Activated CD4-positive, alpha-beta memory T cell treated with anti-CD3 and anti-CD28 coated beads, Interleukin-2, amount 10 ng/mL, durations not matched to agents 7 days and 5 days (primary cell): ENCODE results near the gene CCDC9B. TPM values are rescaled to one million over a fixed set of nuclear protein-coding genes. Genes with fewer than 3 reads are reported as not detected.

Experiments used
- CTCF ChIA-PET: fragments of 350-600 bp; sonication (Branson Sonifier 250); formaldehyde crosslinking; loops from one replicate; lab custom pipeline; 2021; ENCODE audit warnings: antibody characterized with exemption, inconsistent platforms; lab: Charles Lee
- POLR2A ChIA-PET: fragments of 350-600 bp; sonication (Branson Sonifier 250); formaldehyde crosslinking; loops from one replicate; lab custom pipeline; 2021; ENCODE audit warnings: antibody characterized with exemption; lab: Charles Lee
- DNase-seq: peaks from one replicate; pipeline ENCODE4 v3.0.0-alpha.2; 2020
- H3K27ac Mint-ChIP-seq: one replicate; pipeline ENCODE4 v1.8.0; 2021; ENCODE audit warnings: mild to moderate bottlenecking, mixed read lengths
- H3K27me3 Mint-ChIP-seq: one replicate; pipeline ENCODE4 v1.8.0; 2021; ENCODE audit warnings: mixed read lengths
- H3K36me3 Mint-ChIP-seq: one replicate; pipeline ENCODE4 v1.8.0; 2021; ENCODE audit warnings: low read depth, mixed read lengths
- H3K4me1 Mint-ChIP-seq: one replicate; pipeline ENCODE4 v1.8.0; 2021; ENCODE audit warnings: mixed read lengths
- H3K4me3 Mint-ChIP-seq: one replicate; pipeline ENCODE4 v1.8.0; 2021; ENCODE audit warnings: mild to moderate bottlenecking, mixed read lengths
- H3K9me3 Mint-ChIP-seq: one replicate; pipeline ENCODE4 v1.8.0; 2021; ENCODE audit warnings: mixed read lengths
- total RNA-seq, 2 experiments: library from RNA; stranded (reverse); gene quantifications; one replicate each; pipeline ENCODE4 v1.2.3, GENCODE V29; 2021

Gene CCDC9B
- total RNA-seq: 1 to 10 TPM; 2.0 to 2.6 TPM

- Mint-ChIP-seq H3K27me3 (no peaks in the 10 kb centered on the region), H3K36me3 (no peaks in the 10 kb centered on the region), H3K4me3 (no peak within 1 kb of the TSS), H3K9me3 (no peaks in the 10 kb centered on the region), H3K27ac (no peak within 1 kb of the TSS), H3K4me1 (peaks cover 11% of the 10 kb centered on the region)
- ChIA-PET CTCF (interaction anchor here (1.0 to 9.9 kb wide), 7 partner anchors 14 to 82 kb away, joined by 3 to 157 read pairs (median 100); partner anchors contain the start of genes INAFM2 and PLCB2), POLR2A (interaction anchor here (1.0 to 1.5 kb wide), 3 partner anchors 12 to 18 kb away, joined by 3 to 5 read pairs (median 3); no protein-coding TSS in a partner anchor)
- no peak for DNase-seq
Observed at GRCh38 chr15:40340740-40341400, at the start of gene CCDC9B. TSS of gene CCDC9B (minus strand) at chr15:40340939. CDS start at chr15:40340819, 120 bp downstream.

DNA sequence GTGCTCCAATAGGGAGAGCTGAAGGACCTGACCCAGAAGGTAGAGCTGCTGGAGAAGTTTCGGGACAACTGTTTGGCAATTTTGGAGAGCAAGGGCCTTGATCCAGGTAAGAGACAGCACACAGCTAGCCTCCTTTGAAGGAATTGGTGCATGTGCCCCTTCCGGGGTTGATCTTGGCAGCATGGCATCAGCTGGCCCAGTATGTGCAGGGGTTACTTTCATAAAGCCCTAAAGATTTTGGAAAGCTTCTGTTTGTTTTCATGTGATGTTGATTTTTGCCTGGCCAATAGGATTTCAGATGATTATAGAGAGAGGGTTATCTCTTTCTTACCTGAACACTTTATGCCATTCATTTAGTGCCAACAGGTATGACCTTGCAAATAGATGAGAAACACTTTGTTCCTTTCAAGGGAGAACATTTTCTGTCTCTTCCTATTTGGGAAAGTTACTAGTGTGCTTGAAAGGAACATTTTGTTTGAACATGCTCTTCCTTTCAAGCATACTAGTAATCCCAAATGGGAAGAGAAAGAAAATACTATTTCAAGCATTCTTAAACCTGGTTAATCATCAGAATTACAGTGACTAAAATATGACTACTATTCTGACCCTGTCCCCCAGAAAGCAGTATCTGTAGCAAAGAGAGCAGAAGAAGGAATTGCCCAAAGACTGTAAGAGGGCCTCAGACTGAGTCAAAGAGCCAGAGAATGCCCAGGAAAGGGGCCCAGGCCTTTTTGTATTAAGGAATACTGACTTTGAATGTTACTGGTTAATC, 49.3 kb upstream of the CCDC9B start:
- H3K27me3 Mint-ChIP-seq: no peaks in the 10 kb centered on the region

DNA sequence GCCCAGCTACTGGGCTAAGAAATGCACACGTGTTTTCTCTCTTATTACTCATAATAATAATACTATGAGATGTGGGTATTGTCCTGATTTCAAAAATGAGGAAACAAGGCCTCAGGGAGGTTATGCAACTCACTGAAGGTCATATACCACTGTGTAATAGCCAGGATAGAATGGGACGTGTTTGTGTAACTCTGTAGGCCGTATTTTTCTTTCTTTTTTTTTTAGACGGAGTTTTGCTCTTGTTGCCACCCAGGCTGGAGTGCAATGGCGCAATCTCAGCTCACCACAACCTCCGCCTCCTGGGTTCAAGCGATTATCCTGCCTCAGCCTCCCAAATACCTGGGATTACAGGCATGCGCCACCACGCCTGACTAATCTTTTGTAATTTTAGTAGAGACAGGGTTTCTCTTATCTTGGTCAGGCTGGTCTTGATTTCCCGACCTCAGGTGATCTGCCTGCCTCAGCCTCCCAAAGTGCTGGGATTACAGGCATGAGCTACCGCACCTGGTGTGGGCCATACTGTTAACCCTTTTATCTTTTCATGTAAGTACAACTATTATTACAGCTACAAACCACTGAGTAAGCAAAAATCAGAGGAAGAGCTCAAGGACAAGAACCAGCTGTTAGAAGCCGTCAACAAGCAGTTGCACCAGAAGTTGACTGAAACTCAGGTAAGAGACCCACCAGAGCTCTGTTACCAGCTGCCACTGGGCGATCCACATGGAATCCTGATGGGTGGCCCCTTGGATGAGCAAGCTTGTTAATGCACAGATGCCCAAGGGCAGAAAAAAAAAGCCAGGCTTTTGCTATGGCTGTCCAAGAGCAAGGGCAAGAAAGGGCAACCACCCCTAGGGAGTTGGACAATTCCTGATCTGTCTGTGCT, 48.4 kb upstream of the CCDC9B start:
- H3K36me3 Mint-ChIP-seq: peaks cover 84% of the 10 kb centered on the region
- H3K27ac Mint-ChIP-seq: no peak overlapping the region
- H3K27me3 Mint-ChIP-seq: no peaks in the 10 kb centered on the region
- H3K4me3 Mint-ChIP-seq: no peak overlapping the region
- ChIA-PET CTCF (interaction anchor here (0.7 kb wide), 1 partner anchor 33 kb away, joined by 3 read pairs; no protein-coding TSS in a partner anchor), POLR2A (interaction anchor here (1.0 to 1.2 kb wide), 2 partner anchors 9 to 81 kb away, joined by 3 to 5 read pairs; no protein-coding TSS in a partner anchor)
- no peak for DNase-seq
- H3K4me1 Mint-ChIP-seq: peaks cover 15% of the 10 kb centered on the region
- no peaks in the 10 kb centered on the region for H3K9me3 Mint-ChIP-seq

More for the DNA sequence above, 49.3 kb upstream of the CCDC9B start:
- no peak overlapping the region for H3K4me3 Mint-ChIP-seq
- no peak for DNase-seq
- H3K9me3 Mint-ChIP-seq: no peaks in the 10 kb centered on the region
- peaks cover 77% of the 10 kb centered on the region for H3K36me3 Mint-ChIP-seq
- POLR2A ChIA-PET: interaction anchor here (1.0 to 1.5 kb wide), 3 partner anchors 8 to 82 kb away, joined by 3 to 6 read pairs (median 5); no protein-coding TSS in a partner anchor
- H3K4me1 Mint-ChIP-seq: peaks cover 8% of the 10 kb centered on the region
- no peak overlapping the region for H3K27ac Mint-ChIP-seq
- CTCF ChIA-PET: interaction anchor here (0.7 kb wide), 1 partner anchor 32 kb away, joined by 3 read pairs; no protein-coding TSS in a partner anchor

DNA sequence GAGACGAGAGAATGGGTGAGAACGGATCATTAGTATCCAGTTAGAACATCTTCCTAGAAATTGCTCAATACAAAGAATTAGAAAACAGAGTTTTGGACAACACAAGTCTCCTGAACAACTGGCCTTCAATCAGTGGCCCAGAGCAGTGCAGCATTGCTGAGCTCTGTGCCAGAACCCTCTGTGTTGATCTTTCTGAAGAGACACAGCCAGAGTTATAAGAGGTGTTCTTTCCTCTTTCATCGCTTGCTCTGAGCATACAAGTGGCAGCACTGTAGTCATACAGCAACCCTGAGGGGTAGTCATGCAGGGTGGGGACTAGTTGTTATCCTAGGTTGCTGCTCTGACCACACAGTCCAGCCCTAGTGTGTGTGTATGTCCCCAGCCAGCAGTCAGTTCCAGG, 45.7 kb upstream of the CCDC9B start:
- peaks cover 69% of the 10 kb centered on the region for H3K36me3 Mint-ChIP-seq
- peaks cover 29% of the 10 kb centered on the region for H3K4me1 Mint-ChIP-seq
- H3K27me3 Mint-ChIP-seq: no peaks in the 10 kb centered on the region
- no peak for DNase-seq
- no peak overlapping the region for H3K27ac Mint-ChIP-seq
- ChIA-PET POLR2A (interaction anchor here (1.1 to 6.5 kb wide), 3 partner anchors 12 to 183 kb away, joined by 3 to 41 read pairs (median 4); partner anchors contain the start of gene RPUSD2), CTCF (interaction anchor here (1.1 to 1.3 kb wide), 2 partner anchors 36 to 49 kb away, joined by 3 read pairs; no protein-coding TSS in a partner anchor)
- H3K4me3 Mint-ChIP-seq: no peak overlapping the region
- H3K9me3 Mint-ChIP-seq: no peaks in the 10 kb centered on the region

DNA sequence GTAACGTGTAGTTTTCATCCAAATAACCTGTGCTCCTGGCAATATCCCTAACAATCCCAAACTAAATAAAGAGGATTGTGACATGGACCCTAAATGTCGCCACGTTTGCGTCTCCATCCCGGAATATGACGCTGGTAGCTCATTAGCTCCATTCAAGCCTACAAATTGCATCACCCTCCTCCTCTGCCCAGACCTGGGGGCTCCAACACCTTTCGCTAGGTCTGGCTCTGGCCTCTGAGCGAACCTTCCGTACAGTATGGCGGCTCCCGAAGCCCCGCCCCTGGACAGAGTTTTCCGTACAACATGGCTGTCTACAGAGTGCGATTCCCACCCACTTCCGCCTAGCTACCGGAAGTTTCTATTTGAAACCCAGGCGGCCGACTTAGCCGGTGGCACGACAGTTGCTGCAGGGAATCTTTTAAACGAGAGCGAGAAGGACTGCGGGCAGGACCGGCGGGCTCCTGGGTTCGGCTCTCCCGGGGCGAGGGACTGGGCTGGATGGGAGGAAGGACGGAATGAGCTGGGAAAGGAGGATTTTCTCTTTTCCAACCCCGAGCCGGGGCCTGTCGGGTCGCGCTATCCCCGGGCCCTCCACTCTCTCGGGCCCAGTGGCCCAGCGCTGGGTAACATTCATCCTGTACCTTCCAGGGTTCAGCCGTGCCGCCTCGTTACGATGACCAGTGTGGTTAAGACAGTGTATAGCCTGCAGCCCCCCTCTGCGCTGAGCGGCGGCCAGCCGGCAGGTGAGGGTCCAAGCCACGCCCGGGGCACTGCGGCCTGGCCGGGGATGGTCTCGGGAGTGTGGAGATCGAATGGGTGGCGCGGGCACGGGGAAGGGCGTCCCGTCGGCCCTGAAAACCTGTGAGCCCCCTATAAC, 42.1 kb upstream of the CCDC9B start, which contains the start of gene KNSTRN:
KNSTRN (plus strand) TSS at position 142 of the 877 bp plus-strand sequence; CDS start at position 257, 115 bp downstream.
- DNase-seq: peak; percentile 94
- Mint-ChIP-seq H3K4me1 (peaks cover 32% of the 10 kb centered on the region), H3K4me3 (peak within 1 kb of the TSS; percentile 98), H3K9me3 (no peaks in the 10 kb centered on the region), H3K36me3 (peaks cover 39% of the 10 kb centered on the region), H3K27me3 (peaks cover 5% of the 10 kb centered on the region), H3K27ac (peak within 1 kb of the TSS; percentile 82)
- POLR2A ChIA-PET: interaction anchor here (0.6 to 6.5 kb wide), 16 partner anchors 9 to 68 kb away, joined by 3 to 41 read pairs (median 4); partner anchors contain the start of gene IVD
- CTCF ChIA-PET: interaction anchor here (0.8 to 3.5 kb wide), 6 partner anchors 14 to 45 kb away, joined by 3 to 19 read pairs (median 4); no protein-coding TSS in a partner anchor

DNA sequence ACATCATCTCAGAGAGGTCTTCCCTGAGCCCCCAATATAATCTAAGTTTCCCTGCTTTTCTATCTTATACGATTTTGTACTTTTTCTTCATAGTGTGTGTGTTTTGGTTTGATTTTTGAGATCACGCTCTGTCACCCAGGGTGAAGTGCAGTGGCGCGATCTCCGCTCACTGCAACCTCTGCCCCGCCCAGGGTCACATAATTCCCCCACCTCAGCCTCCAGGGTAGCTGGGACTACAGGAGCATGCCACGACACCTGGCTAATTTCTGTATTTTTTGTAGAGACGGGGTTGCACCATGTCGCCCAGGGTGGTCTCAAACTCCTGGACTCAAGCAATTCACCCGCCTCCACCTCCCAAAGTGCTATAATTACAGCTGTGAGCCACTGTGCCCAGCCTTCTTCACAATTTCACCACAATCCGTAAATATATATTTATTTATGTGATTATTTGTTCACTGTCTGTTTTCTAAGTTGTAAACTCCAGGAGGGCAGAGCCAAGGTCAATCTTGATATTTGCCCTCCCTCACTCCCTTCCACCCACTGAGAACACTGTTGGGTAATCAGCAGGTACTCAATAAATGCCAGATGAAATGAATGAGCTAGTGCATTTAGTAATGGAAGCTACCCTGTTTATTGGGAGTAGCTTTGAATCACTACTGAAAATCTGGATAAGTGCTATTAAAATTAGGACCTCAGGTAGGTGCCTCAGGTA, 41.2 kb upstream of the CCDC9B start:
- Mint-ChIP-seq H3K9me3 (no peaks in the 10 kb centered on the region), H3K4me3 (peak overlapping the region; percentile 98), H3K27ac (no peak overlapping the region), H3K27me3 (peaks cover 5% of the 10 kb centered on the region), H3K36me3 (peaks cover 30% of the 10 kb centered on the region), H3K4me1 (peaks cover 32% of the 10 kb centered on the region)
- ChIA-PET POLR2A (interaction anchor here (0.6 to 6.5 kb wide), 15 partner anchors 10 to 68 kb away, joined by 3 to 41 read pairs (median 4); partner anchors contain the start of gene IVD), CTCF (interaction anchor here (0.8 to 3.5 kb wide), 5 partner anchors 14 to 44 kb away, joined by 3 to 19 read pairs (median 5); no protein-coding TSS in a partner anchor)
- no peak for DNase-seq

- Mint-ChIP-seq H3K9me3 (no peaks in the 10 kb centered on the region), H3K36me3 (peaks cover 21% of the 10 kb centered on the region), H3K4me3 (no peak overlapping the region), H3K27ac (no peak overlapping the region), H3K4me1 (peaks cover 30% of the 10 kb centered on the region), H3K27me3 (peaks cover 5% of the 10 kb centered on the region)
- ChIA-PET CTCF (no interaction called here), POLR2A (no interaction called here)
- DNase-seq: no peak
Observed at GRCh38 chr15:40380636-40381035, 39.9 kb upstream of the CCDC9B start.

DNA sequence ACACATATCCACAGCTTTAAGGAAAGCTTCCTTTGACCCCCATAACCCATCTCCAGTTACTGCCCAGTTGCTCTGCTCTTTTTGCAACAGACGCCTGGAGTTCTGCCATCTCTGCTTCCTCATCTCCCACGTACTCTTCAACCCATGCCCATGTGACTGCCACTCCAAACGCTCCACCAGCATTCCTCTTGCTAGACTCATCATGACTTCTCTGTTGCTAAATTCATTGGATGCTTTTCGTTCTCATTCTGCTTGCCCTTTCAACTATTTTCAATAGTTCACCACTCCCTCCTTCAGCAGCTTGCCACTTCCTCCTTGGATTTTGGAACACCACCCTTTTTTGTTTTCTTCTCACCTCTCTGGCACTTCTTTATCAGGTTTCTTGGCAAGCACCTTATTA, 39.1 kb upstream of the CCDC9B start:
- H3K27ac Mint-ChIP-seq: no peak overlapping the region
- no peak for DNase-seq
- no peak overlapping the region for H3K4me3 Mint-ChIP-seq
- peaks cover 5% of the 10 kb centered on the region for H3K27me3 Mint-ChIP-seq
- ChIA-PET POLR2A (no interaction called here), CTCF (interaction anchor here (1.1 to 1.7 kb wide), 2 partner anchors 11 to 36 kb away, joined by 3 to 4 read pairs; no protein-coding TSS in a partner anchor)
- no peaks in the 10 kb centered on the region for H3K9me3 Mint-ChIP-seq
- peaks cover 24% of the 10 kb centered on the region for H3K4me1 Mint-ChIP-seq
- peaks cover 15% of the 10 kb centered on the region for H3K36me3 Mint-ChIP-seq

- ChIA-PET POLR2A (no interaction called here), CTCF (interaction anchor here (1.1 to 1.7 kb wide), 2 partner anchors 11 to 35 kb away, joined by 3 to 4 read pairs; no protein-coding TSS in a partner anchor)
- Mint-ChIP-seq H3K4me3 (no peak overlapping the region), H3K36me3 (peaks cover 11% of the 10 kb centered on the region), H3K4me1 (peaks cover 19% of the 10 kb centered on the region), H3K27ac (no peak overlapping the region), H3K9me3 (no peaks in the 10 kb centered on the region), H3K27me3 (peaks cover 5% of the 10 kb centered on the region)
- no peak for DNase-seq
Observed at GRCh38 chr15:40379374-40379773, 38.6 kb upstream of the CCDC9B start.

DNA sequence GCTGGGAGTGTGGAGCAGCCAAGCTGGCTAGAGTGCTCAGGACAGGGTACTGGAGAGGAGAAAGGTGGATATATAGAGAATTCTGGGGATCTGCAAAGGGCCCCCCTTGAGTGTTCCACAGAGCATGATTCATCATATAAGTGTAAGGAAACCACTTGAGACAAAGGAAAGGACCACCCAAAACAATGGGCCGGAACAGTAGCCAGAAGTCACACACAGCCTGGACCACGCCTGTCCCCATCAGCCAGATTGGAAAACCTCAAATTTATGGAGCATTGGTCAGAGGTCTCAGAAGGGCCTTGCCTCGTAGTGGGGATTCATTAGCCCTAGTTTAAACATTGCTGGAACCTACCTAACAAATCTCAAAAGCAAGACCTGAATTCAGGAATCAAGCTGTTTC, 36.9 kb upstream of the CCDC9B start:
- H3K27me3 Mint-ChIP-seq: peaks cover 5% of the 10 kb centered on the region
- DNase-seq: no peak
- no peaks in the 10 kb centered on the region for H3K36me3 Mint-ChIP-seq
- no peak overlapping the region for H3K4me3 Mint-ChIP-seq
- CTCF ChIA-PET: interaction anchor here (0.8 to 2.1 kb wide), 2 partner anchors 9 to 40 kb away, joined by 3 to 9 read pairs; no protein-coding TSS in a partner anchor
- POLR2A ChIA-PET: no interaction called here
- H3K27ac Mint-ChIP-seq: no peak overlapping the region
- H3K9me3 Mint-ChIP-seq: no peaks in the 10 kb centered on the region
- peaks cover 6% of the 10 kb centered on the region for H3K4me1 Mint-ChIP-seq
